Activated B cell treated with CpG ODN at 0.5 μM for 24 hours (primary cell): ENCODE results near the gene MINAR2. TPM values are rescaled to one million over a fixed set of nuclear protein-coding genes. Genes with fewer than 3 reads are reported as not detected.

Source experiments
- ATAC-seq: fragments of 200-7000 bp; cut with Tn5 transposase; one replicate; pipeline ENCODE4 v1.10.0; 2021; ENCODE audit warnings: low read depth, mild to moderate bottlenecking, moderate library complexity
- CTCF ChIA-PET: fragments of 350-600 bp; sonication (Branson Sonifier 250); formaldehyde crosslinking; loops from one replicate; lab custom pipeline; 2021; ENCODE audit warnings: antibody characterized with exemption; lab: Charles Lee
- POLR2A ChIA-PET: fragments of 350-600 bp; sonication (Branson Sonifier 250); formaldehyde crosslinking; loops from one replicate; lab custom pipeline; 2021; ENCODE audit warnings: antibody characterized with exemption; lab: Charles Lee
- DNase-seq: peaks from one replicate; pipeline ENCODE4 v3.0.0; 2022
- H3K27ac Mint-ChIP-seq: one replicate; pipeline ENCODE4 v1.8.0; 2020; ENCODE audit warnings: mixed read lengths
- H3K27me3 Mint-ChIP-seq: one replicate; pipeline ENCODE4 v1.8.0; 2021; ENCODE audit warnings: mixed read lengths
- H3K36me3 Mint-ChIP-seq: one replicate; pipeline ENCODE4 v1.8.0; 2021; ENCODE audit warnings: low read depth, mixed read lengths
- H3K4me1 Mint-ChIP-seq: one replicate; pipeline ENCODE4 v1.8.0; 2021; ENCODE audit warnings: mixed read lengths
- H3K4me3 Mint-ChIP-seq: one replicate; pipeline ENCODE4 v1.8.0; 2020; ENCODE audit warnings: mild to moderate bottlenecking, mixed read lengths
- H3K9me3 Mint-ChIP-seq: one replicate; pipeline ENCODE4 v1.8.0; 2020; ENCODE audit warnings: mixed read lengths
- intact Hi-C: fragments of 100-400 bp; cut with micrococcal nuclease; formaldehyde crosslinking; loops from one replicate; pipeline ENCODE4 v1.15.1; 2024
- total RNA-seq: library from RNA; stranded (reverse); gene quantifications from 2 replicates; pipeline ENCODE4 v1.2.3, GENCODE V29; 2022
- TF ChIP-seq, protein P1 (sequence below): fragments of 200-600 bp; IDR thresholded peaks from one replicate; pipeline ENCODE4 v1.8.0; 2022; ENCODE audit warnings: antibody characterized with exemption, mild to moderate bottlenecking

MINAR2 gene, protein sequence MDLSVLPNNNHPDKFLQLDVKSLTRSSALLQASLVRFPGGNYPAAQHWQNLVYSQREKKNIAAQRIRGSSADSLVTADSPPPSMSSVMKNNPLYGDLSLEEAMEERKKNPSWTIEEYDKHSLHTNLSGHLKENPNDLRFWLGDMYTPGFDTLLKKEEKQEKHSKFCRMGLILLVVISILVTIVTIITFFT
- not detected in 2 replicates for total RNA-seq

- no peaks in the 10 kb centered on the region for H3K9me3 Mint-ChIP-seq
- TF ChIP-seq, protein P1, sequence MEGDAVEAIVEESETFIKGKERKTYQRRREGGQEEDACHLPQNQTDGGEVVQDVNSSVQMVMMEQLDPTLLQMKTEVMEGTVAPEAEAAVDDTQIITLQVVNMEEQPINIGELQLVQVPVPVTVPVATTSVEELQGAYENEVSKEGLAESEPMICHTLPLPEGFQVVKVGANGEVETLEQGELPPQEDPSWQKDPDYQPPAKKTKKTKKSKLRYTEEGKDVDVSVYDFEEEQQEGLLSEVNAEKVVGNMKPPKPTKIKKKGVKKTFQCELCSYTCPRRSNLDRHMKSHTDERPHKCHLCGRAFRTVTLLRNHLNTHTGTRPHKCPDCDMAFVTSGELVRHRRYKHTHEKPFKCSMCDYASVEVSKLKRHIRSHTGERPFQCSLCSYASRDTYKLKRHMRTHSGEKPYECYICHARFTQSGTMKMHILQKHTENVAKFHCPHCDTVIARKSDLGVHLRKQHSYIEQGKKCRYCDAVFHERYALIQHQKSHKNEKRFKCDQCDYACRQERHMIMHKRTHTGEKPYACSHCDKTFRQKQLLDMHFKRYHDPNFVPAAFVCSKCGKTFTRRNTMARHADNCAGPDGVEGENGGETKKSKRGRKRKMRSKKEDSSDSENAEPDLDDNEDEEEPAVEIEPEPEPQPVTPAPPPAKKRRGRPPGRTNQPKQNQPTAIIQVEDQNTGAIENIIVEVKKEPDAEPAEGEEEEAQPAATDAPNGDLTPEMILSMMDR = no peak
- DNase-seq = no peak
- POLR2A ChIA-PET = no interaction called here
- H3K36me3 Mint-ChIP-seq = no peaks in the 10 kb centered on the region
- H3K4me3 Mint-ChIP-seq = no peak within 1 kb of the TSS
- H3K4me1 Mint-ChIP-seq = no peaks in the 10 kb centered on the region
- intact Hi-C loops = loop anchor here (5.0 kb wide), 1 partner anchor 1970 kb away; no protein-coding TSS in a partner anchor
- ATAC-seq = no peak
- CTCF ChIA-PET = interaction anchor here (1.3 kb wide), 1 partner anchor 23 kb away, joined by 3 read pairs; no protein-coding TSS in a partner anchor
- H3K27ac Mint-ChIP-seq = no peak within 1 kb of the TSS
- H3K27me3 Mint-ChIP-seq = no peaks in the 10 kb centered on the region
Observed at GRCh38 chr5:129747572-129748407, at the start of gene MINAR2. Gene MINAR2, plus strand, starts transcription at chr5:129748094. Its CDS starts 97 bp downstream, at chr5:129748191.

DNA sequence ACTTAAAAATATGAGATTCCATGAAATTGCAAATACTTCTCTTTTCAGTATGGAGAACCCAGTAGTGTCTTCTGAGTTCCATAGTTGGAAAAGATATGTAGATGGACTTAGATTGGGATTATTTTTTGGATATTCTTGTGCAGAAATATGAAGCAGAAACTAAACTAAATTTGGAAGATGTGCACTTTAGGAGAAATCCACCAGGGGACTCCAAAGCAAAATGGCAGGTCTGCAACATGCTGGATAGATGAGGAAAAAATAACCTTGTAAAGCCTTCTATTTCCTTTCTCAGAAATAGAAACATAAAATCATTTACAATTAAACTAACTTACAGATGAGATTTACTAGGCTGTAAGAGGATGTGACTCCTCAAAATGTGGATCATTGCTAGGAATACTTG lies 49.2 kb upstream of the MINAR2 start:
- intact Hi-C loops = no loop called here
- CTCF ChIA-PET = no interaction called here

DNA sequence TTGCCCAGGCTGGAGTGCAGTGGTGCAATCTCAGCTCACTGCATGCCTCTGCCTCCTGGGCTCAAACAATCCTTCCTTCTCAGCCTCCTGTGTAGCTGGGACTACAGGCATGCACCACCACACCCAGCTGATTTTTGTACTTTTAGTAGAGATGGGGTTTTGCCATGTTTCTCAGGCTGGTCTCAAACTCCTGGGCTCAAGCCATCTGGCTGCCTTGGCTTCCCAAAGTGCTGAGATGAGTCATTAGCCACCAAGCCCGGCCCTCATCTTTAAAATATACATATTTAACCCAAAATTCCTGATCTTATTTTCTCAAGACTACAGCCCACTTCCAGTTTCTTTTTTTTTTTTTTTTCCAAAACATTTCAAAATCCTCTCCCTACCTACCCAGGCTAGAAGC lies 31.7 kb upstream of the MINAR2 start:
- DNase-seq (no peak), ATAC-seq (no peak)
- intact Hi-C loops = no loop called here
- H3K4me3 Mint-ChIP-seq = no peak overlapping the region
- TF ChIP-seq, protein P1 = no peak
- CTCF ChIA-PET = no interaction called here
- no peaks in the 10 kb centered on the region for H3K27me3 Mint-ChIP-seq
- H3K9me3 Mint-ChIP-seq = no peaks in the 10 kb centered on the region
- POLR2A ChIA-PET = no interaction called here
- no peaks in the 10 kb centered on the region for H3K4me1 Mint-ChIP-seq
- H3K27ac Mint-ChIP-seq = no peak overlapping the region
- no peaks in the 10 kb centered on the region for H3K36me3 Mint-ChIP-seq

More for the DNA sequence above, 49.2 kb upstream of the MINAR2 start:
- Mint-ChIP-seq H3K36me3 (no peaks in the 10 kb centered on the region), H3K27me3 (no peaks in the 10 kb centered on the region), H3K4me1 (no peaks in the 10 kb centered on the region), H3K4me3 (no peak overlapping the region), H3K27ac (no peak overlapping the region), H3K9me3 (no peaks in the 10 kb centered on the region)
- TF ChIP-seq, protein P1 = no peak
- no peak for DNase-seq
- POLR2A ChIA-PET = no interaction called here
- no peak for ATAC-seq

GRCh38 chr5:129716651-129717050 lies 31.2 kb upstream of the MINAR2 start:
- TF ChIP-seq, protein P1 = no peak
- H3K27ac Mint-ChIP-seq = no peak overlapping the region
- H3K36me3 Mint-ChIP-seq = no peaks in the 10 kb centered on the region
- H3K4me1 Mint-ChIP-seq = no peaks in the 10 kb centered on the region
- no peak for ATAC-seq
- no peaks in the 10 kb centered on the region for H3K27me3 Mint-ChIP-seq
- DNase-seq = no peak
- no peaks in the 10 kb centered on the region for H3K9me3 Mint-ChIP-seq
- H3K4me3 Mint-ChIP-seq = no peak overlapping the region
- intact Hi-C loops = no loop called here
- ChIA-PET POLR2A (no interaction called here), CTCF (no interaction called here)

DNA sequence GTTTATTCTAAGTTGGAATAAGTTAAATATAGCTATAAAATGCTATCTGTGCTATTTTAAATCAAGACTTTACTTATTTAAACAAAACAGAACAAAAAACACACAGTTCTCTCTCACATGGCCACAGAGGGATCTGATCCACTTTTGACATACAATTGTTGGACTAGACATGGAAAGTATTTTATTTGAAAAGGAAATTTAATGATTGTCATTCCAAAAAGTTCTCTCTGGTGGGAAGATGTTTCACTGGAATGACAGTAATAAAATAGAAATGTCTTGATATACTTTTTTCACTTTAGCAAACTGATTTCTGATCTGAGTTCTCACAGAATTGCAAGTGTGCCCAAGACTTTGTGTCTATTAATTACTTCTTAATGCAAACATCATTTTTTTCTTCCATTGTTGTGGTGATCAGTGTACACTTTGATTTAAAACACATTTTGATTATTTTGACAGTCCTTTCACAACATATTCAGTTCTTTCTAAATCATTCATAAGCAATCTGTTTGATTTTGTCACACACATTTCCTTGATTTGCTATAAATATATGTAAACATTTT lies 30.1 kb upstream of the MINAR2 start:
- TF ChIP-seq, protein P1 = no peak
- intact Hi-C loops = no loop called here
- Mint-ChIP-seq H3K9me3 (no peaks in the 10 kb centered on the region), H3K27me3 (no peaks in the 10 kb centered on the region), H3K4me3 (no peak overlapping the region), H3K36me3 (no peaks in the 10 kb centered on the region), H3K27ac (no peak overlapping the region), H3K4me1 (no peaks in the 10 kb centered on the region)
- no peak for DNase-seq
- CTCF ChIA-PET = no interaction called here
- POLR2A ChIA-PET = no interaction called here
- ATAC-seq = no peak
